ENCODE measurements around the gene FARP2.
A peak's percentile ranks its signal among the peaks of the same experiment; 100 is the strongest.

Gene FARP2

DNA sequence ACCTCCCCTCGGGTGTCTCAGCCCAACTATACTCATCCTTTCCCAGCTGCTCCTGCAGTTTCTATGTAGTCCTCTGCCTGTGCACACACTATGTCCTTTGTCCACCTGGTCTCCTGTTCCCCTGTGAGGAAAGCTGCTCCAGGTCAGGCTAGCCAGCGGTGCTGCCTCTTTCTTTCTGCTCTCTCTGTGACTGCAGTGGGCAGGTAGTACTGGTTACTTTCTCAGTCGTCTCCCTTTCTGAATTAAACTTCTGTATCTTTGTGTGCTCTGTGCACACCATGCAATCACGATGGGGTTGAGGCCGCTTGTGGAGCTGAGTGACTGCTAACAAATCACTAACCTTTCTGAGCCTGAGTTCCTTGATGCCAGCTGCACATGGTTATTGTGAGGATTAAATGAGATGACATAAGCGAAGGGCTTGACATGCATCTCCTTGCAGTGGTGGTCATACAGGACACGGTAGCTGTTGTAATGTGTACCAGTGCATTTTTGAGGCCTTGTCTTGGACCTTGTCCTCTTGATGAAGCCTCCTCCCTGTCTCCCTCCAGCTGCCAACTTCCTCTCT lies 3.5 kb downstream of the FARP2 start:
- TF ChIP-seq, protein P1, sequence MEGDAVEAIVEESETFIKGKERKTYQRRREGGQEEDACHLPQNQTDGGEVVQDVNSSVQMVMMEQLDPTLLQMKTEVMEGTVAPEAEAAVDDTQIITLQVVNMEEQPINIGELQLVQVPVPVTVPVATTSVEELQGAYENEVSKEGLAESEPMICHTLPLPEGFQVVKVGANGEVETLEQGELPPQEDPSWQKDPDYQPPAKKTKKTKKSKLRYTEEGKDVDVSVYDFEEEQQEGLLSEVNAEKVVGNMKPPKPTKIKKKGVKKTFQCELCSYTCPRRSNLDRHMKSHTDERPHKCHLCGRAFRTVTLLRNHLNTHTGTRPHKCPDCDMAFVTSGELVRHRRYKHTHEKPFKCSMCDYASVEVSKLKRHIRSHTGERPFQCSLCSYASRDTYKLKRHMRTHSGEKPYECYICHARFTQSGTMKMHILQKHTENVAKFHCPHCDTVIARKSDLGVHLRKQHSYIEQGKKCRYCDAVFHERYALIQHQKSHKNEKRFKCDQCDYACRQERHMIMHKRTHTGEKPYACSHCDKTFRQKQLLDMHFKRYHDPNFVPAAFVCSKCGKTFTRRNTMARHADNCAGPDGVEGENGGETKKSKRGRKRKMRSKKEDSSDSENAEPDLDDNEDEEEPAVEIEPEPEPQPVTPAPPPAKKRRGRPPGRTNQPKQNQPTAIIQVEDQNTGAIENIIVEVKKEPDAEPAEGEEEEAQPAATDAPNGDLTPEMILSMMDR (IDR thresholded peaks at IDR 0.05): no peak
- no peaks in the 10 kb centered on the region for H3K36me3 ChIP-seq (ENCODE audit: control insufficient read depth, insufficient read depth, low read length)
- peaks cover 45% of the 10 kb centered on the region for H3K4me1 ChIP-seq
- peaks cover 59% of the 10 kb centered on the region for H3K79me2 ChIP-seq
- H3K4me3 ChIP-seq (ENCODE audit: low read depth, low read length): no peak overlapping the region
- no peaks in the 10 kb centered on the region for H3K27me3 ChIP-seq (ENCODE audit: control insufficient read depth, insufficient read depth, low read length)
- no peaks in the 10 kb centered on the region for H3K9me3 ChIP-seq (ENCODE audit: control insufficient read depth, low read length)
- H3K9ac ChIP-seq: no peak overlapping the region
- no peak overlapping the region for H2AFZ ChIP-seq
- H3K4me2 ChIP-seq (ENCODE audit: low read length): no peak overlapping the region
- no peak overlapping the region for H3K27ac ChIP-seq

DNA sequence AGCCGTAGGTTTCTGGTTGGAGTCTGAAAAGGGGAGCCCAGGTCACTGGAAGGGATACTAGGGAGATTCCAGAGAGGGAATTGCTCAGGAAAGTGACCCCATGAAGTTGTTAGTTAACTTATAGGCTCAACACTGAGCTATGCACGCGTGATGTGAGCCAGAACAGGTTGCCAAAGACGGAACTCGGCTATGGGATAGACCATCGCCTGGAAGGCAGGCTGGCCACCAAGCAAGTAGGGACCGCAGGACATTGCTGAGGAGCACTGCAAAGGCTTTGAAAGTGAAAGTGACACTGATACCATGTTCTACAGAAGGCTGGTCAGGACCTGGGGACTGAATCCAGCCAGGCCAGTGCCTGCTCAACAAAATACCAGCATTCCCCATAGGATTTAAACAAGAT lies 7.3 kb downstream of the FARP2 start:
- no peaks in the 10 kb centered on the region for H3K9me3 ChIP-seq (ENCODE audit: control insufficient read depth, low read length)
- peaks cover 64% of the 10 kb centered on the region for H3K79me2 ChIP-seq
- H3K4me1 ChIP-seq: peaks cover 40% of the 10 kb centered on the region
- H2AFZ ChIP-seq: no peak overlapping the region
- H3K27me3 ChIP-seq (ENCODE audit: control insufficient read depth, insufficient read depth, low read length): no peaks in the 10 kb centered on the region
- no peak overlapping the region for H3K4me3 ChIP-seq (ENCODE audit: low read depth, low read length)
- H3K27ac ChIP-seq: peak overlapping the region; percentile 73
- H3K36me3 ChIP-seq (ENCODE audit: control insufficient read depth, insufficient read depth, low read length): no peaks in the 10 kb centered on the region
- TF ChIP-seq, protein P1 (IDR thresholded peaks at IDR 0.05): no peak
- no peak overlapping the region for H3K9ac ChIP-seq
- H3K4me2 ChIP-seq (ENCODE audit: low read length): no peak overlapping the region

DNA sequence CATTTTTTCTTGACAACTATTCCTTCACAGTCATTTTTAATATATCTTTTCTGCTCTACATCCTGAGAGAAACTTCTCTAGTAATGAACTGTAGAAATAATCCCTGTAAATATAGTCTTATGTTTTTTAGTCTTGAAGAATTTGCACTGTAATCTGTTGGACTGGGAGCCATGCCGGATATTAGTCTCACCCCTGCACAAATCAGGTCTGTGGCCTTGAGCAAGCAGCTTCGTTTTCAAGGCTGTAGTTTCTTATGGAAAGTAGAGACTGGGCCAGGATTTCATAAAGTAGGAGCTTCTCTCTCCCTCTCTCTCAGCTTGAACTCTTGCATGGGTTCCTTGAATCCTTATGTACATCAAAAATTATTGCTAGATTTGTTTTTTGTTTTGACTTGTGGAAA lies 8.7 kb downstream of the FARP2 start:
- H3K79me2 ChIP-seq: peaks cover 62% of the 10 kb centered on the region
- TF ChIP-seq, protein P1 (IDR thresholded peaks at IDR 0.05): no peak
- no peaks in the 10 kb centered on the region for H3K27me3 ChIP-seq (ENCODE audit: control insufficient read depth, insufficient read depth, low read length)
- H2AFZ ChIP-seq: no peak overlapping the region
- H3K27ac ChIP-seq: peak overlapping the region; percentile 25
- H3K9me3 ChIP-seq (ENCODE audit: control insufficient read depth, low read length): no peaks in the 10 kb centered on the region
- no peak overlapping the region for H3K4me3 ChIP-seq (ENCODE audit: low read depth, low read length)
- no peak overlapping the region for H3K9ac ChIP-seq
- no peak overlapping the region for H3K4me2 ChIP-seq (ENCODE audit: low read length)
- no peaks in the 10 kb centered on the region for H3K36me3 ChIP-seq (ENCODE audit: control insufficient read depth, insufficient read depth, low read length)
- peaks cover 42% of the 10 kb centered on the region for H3K4me1 ChIP-seq

DNA sequence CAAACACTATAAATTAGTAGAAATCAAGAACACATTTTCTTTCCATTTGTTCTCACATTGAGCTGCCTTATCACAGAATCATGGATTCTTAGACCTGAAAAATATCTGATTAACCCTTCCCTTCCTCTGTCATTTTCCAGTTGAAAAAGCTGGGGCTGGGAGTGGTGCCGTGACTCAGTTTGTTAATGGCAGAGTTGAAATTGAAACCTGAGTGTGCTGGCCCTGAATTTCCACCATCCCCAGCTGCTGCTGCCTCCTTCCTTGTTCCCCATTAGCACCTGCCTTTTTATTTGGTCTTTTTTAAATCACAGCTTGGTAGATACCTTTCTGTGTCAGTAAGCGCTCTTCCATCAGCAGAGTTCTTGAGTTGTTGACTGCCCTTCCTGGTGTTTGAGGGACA lies 10.6 kb downstream of the FARP2 start:
- H3K27ac ChIP-seq: no peak overlapping the region
- peaks cover 58% of the 10 kb centered on the region for H3K79me2 ChIP-seq
- no peaks in the 10 kb centered on the region for H3K9me3 ChIP-seq (ENCODE audit: control insufficient read depth, low read length)
- H3K27me3 ChIP-seq (ENCODE audit: control insufficient read depth, insufficient read depth, low read length): no peaks in the 10 kb centered on the region
- H3K4me3 ChIP-seq (ENCODE audit: low read depth, low read length): no peak overlapping the region
- no peak overlapping the region for H3K4me2 ChIP-seq (ENCODE audit: low read length)
- TF ChIP-seq, protein P1 (IDR thresholded peaks at IDR 0.05): no peak
- no peaks in the 10 kb centered on the region for H3K36me3 ChIP-seq (ENCODE audit: control insufficient read depth, insufficient read depth, low read length)
- no peak overlapping the region for H3K9ac ChIP-seq
- no peak overlapping the region for H2AFZ ChIP-seq
- peaks cover 29% of the 10 kb centered on the region for H3K4me1 ChIP-seq

DNA sequence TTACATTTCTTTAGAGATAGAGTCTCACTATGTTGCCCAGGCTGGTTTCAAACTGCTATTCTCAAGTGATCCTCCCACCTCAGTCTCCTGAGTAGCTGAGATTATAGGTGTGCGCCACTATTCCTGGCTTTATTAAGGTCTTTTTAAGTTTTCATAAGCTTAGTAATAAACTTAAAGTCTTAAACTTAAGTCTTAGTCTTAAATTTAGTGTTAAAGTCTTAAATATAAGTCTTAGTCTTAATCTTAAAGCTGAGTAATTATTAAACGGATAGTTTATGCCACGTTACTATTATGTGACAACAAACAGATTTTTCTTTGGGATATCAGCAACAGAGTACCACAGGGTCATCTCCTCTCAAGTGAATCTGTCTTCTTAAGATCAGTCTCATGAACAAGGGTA lies 12.6 kb downstream of the FARP2 start:
- Histone ChIP-seq H3K36me3 (ENCODE audit: control insufficient read depth, insufficient read depth, low read length) (no peaks in the 10 kb centered on the region), H3K27ac (no peak overlapping the region), H3K79me2 (peaks cover 61% of the 10 kb centered on the region), H2AFZ (no peak overlapping the region), H3K9ac (no peak overlapping the region), H3K4me2 (ENCODE audit: low read length) (no peak overlapping the region), H3K27me3 (ENCODE audit: control insufficient read depth, insufficient read depth, low read length) (no peaks in the 10 kb centered on the region), H3K4me3 (ENCODE audit: low read depth, low read length) (no peak overlapping the region), H3K9me3 (ENCODE audit: control insufficient read depth, low read length) (no peaks in the 10 kb centered on the region), H3K4me1 (peaks cover 29% of the 10 kb centered on the region)
- TF ChIP-seq, protein P1 (IDR thresholded peaks at IDR 0.05): no peak

Measured in parathyroid adenoma (tissue), 2 donors.